HepG2 (cell line): ENCODE measurements around the gene NADK2. TPM values are rescaled to one million over a fixed set of nuclear protein-coding genes. Genes with fewer than 3 reads are reported as not detected.

Experiments
- ATAC-seq: fragments of 200-7000 bp; cut with Tn5 transposase; 3 replicates; pipeline ENCODE4 v1.9.1; 2020; ENCODE audit warnings: mild to moderate bottlenecking, moderate library complexity
- BruUV-seq: library from RNA; stranded (reverse); fragments of 400-500 nt; replicated peaks from 2 replicates; lab custom pipeline; 2021; lab: Mats Ljungman, UMichigan
- CTCF ChIA-PET: fragments of 300-600 bp; formaldehyde crosslinking; extraction: SDS; loops from one replicate; lab custom pipeline; 2021; ENCODE audit warnings: low total read pairs, inconsistent platforms, low intra/inter-chr PET ratio; lab: Yijun Ruan, JAX
- POLR2A ChIA-PET: fragments of 350-600 bp; sonication (Branson Sonifier 250); formaldehyde crosslinking; loops from one replicate; lab custom pipeline; 2020; ENCODE audit warnings: antibody characterized with exemption, inconsistent platforms; lab: Yijun Ruan, JAX
- DNase-seq: peaks from one replicate; pipeline ENCODE4 v3.0.0-alpha.2; 2015; ENCODE audit warnings: low spot score
- FAIRE-seq: peaks from 3 replicates; lab custom pipeline; 2011; peaks lifted over from hg19 to GRCh38; lab: Jason Lieb, UNC
- H2AFZ ChIP-seq: one replicate; pipeline ENCODE4 v1.6.1; 2011; ENCODE audit warnings: low read length, inconsistent platforms
- H3K27ac ChIP-seq: fragments of 300-600 bp; 3 replicates; pipeline ENCODE4 v1.8.0; 2011; ENCODE audit warnings: mixed run types, mild to moderate bottlenecking, mixed read lengths, low read length, inconsistent platforms; ENCODE audit not compliant: insufficient read depth; ENCODE audit errors: extremely low read length
- H3K27me3 ChIP-seq, 2 experiments: fragments of 200-600 bp in 1 of 2; 2 replicates in 1 of 2; 3 replicates in 1 of 2; pipeline versions ENCODE4 v1.6.0 to v1.8.0; 2011; ENCODE audit warnings: low read length in 2 of 2, mild to moderate bottlenecking in 2 of 2, moderate library complexity in 2 of 2, inconsistent platforms in 1 of 2; ENCODE audit not compliant: insufficient read depth in 2 of 2, control insufficient read depth in 1 of 2
- H3K36me3 ChIP-seq, 2 experiments: fragments of 200-600 bp in 1 of 2; replicated peaks in 1 of 2; 2 replicates in 1 of 2; 3 replicates in 1 of 2; pipeline versions ENCODE4 v1.5.1 to v1.8.0; 2011; ENCODE audit warnings: low read length in 2 of 2, inconsistent platforms in 1 of 2; ENCODE audit not compliant: insufficient read depth in 2 of 2, control insufficient read depth in 1 of 2
- H3K4me1 ChIP-seq: 2 replicates; pipeline ENCODE4 v1.5.1; 2012; ENCODE audit warnings: low read length, inconsistent platforms; ENCODE audit not compliant: insufficient read depth
- H3K4me2 ChIP-seq: 2 replicates; pipeline ENCODE4 v1.6.0; 2011; ENCODE audit warnings: low read depth, low read length, inconsistent platforms
- H3K4me3 ChIP-seq, 3 experiments: fragments of 200-600 bp in 1 of 3; sonication (generic), shearing (Covaris generic) in 1 of 3; replicated peaks in 1 of 3; 2 replicates each; pipeline ENCODE4 v1.5.1; 2011 to 2016; ENCODE audit warnings: low read length in 3 of 3, inconsistent platforms in 2 of 3, low read depth in 2 of 3, mild to moderate bottlenecking in 2 of 3, control low read depth in 1 of 3, mixed read lengths in 1 of 3; ENCODE audit not compliant: insufficient read depth in 1 of 3
- H3K79me2 ChIP-seq: one replicate; pipeline ENCODE4 v1.6.1; 2011; ENCODE audit warnings: low read length, inconsistent platforms; ENCODE audit not compliant: insufficient read depth
- H3K9ac ChIP-seq: 2 replicates; pipeline ENCODE4 v1.6.0; 2011; ENCODE audit warnings: mild to moderate bottlenecking, low read depth, low read length, inconsistent platforms; ENCODE audit not compliant: insufficient read depth
- H3K9me3 ChIP-seq: 2 replicates; pipeline ENCODE4 v1.5.1; 2012; ENCODE audit warnings: mild to moderate bottlenecking, low read length
- H4K20me1 ChIP-seq: 2 replicates; pipeline ENCODE4 v1.6.0; 2011; ENCODE audit warnings: inconsistent platforms, mild to moderate bottlenecking, low read length, moderate library complexity; ENCODE audit not compliant: insufficient read depth
- ATF7-NPFF ChIP-seq: sonication (generic); formaldehyde crosslinking; IDR thresholded peaks from 2 replicates; pipeline ENCODE4 v1.8.1; 2023; ENCODE audit warnings: mild to moderate bottlenecking, low read depth, missing genetic modification reagents, moderate library complexity
- FOXC1 ChIP-seq: sonication (generic); formaldehyde crosslinking; IDR thresholded peaks from 2 replicates; pipeline ENCODE4 v1.8.0; 2022; ENCODE audit warnings: mild to moderate bottlenecking, missing genetic modification reagents, borderline replicate concordance
- KDM6A ChIP-seq: IDR thresholded peaks from 2 replicates; pipeline ENCODE4 v1.6.1; 2016; ENCODE audit warnings: low read depth
- MEIS2 ChIP-seq: sonication (generic); formaldehyde crosslinking; IDR thresholded peaks from 2 replicates; pipeline ENCODE4 v1.9.0; 2021; ENCODE audit warnings: mild to moderate bottlenecking, missing genetic modification reagents
- RNF219 ChIP-seq: sonication (generic); formaldehyde crosslinking; IDR thresholded peaks from 2 replicates; pipeline ENCODE4 v1.5.0; 2020; ENCODE audit warnings: mild to moderate bottlenecking, missing genetic modification reagents
- SRSF1 ChIP-seq: fragments of 200-400 bp; formaldehyde crosslinking; optimal IDR thresholded peaks from 2 replicates; pipeline ENCODE3; 2017; ENCODE audit warnings: mild to moderate bottlenecking, low read depth, low read length, moderate library complexity
- THAP9 ChIP-seq: sonication (generic); formaldehyde crosslinking; IDR thresholded peaks from 2 replicates; pipeline ENCODE4; 2020; ENCODE audit warnings: missing genetic modification reagents, mild to moderate bottlenecking, borderline replicate concordance
- ZNF225 ChIP-seq: sonication (generic); formaldehyde crosslinking; IDR thresholded peaks from 2 replicates; pipeline ENCODE4 v1.4.0; 2020; ENCODE audit warnings: mild to moderate bottlenecking, missing genetic modification reagents
- ZNF232 ChIP-seq: sonication (generic); formaldehyde crosslinking; IDR thresholded peaks from 2 replicates; pipeline ENCODE4 v1.4.0; 2020; ENCODE audit warnings: missing genetic modification reagents, borderline replicate concordance
- ZNF251 ChIP-seq: sonication (generic); formaldehyde crosslinking; IDR thresholded peaks from 2 replicates; pipeline ENCODE4 v1.9.0; 2021; ENCODE audit warnings: mild to moderate bottlenecking, missing genetic modification reagents
- ZNF260 ChIP-seq: sonication (generic); formaldehyde crosslinking; IDR thresholded peaks from 2 replicates; pipeline ENCODE4 v1.4.0; 2020; ENCODE audit warnings: missing genetic modification reagents, low read depth, mild to moderate bottlenecking, borderline replicate concordance
- ZNF33B ChIP-seq: sonication (generic); formaldehyde crosslinking; IDR thresholded peaks from 2 replicates; pipeline ENCODE4 v1.5.1; 2020; ENCODE audit warnings: mild to moderate bottlenecking, missing genetic modification reagents
- ZNF83 ChIP-seq: sonication (generic); formaldehyde crosslinking; IDR thresholded peaks from 2 replicates; pipeline ENCODE4 v1.4.0; 2020; ENCODE audit warnings: missing genetic modification reagents, mild to moderate bottlenecking, borderline replicate concordance
- ZNF841 ChIP-seq: sonication (generic); formaldehyde crosslinking; IDR thresholded peaks from 2 replicates; pipeline ENCODE4 v1.8.1; 2023; ENCODE audit warnings: missing genetic modification reagents, borderline replicate concordance
- WGBS: methylation state at CpG from one replicate; pipeline ENCODE4 v1.1.6; 2017; ENCODE audit warnings: low lambda C conversion rate; 5-methylcytosine and 5-hydroxymethylcytosine counted together
- in situ Hi-C: cut with HindIII; loops from 2 replicates; pipeline ENCODE4 v1.10.0; 2017; ENCODE audit warnings: low pct_unique_long_range_greater_than_20kb; ENCODE audit not compliant: extremely low pct_ligation_motif_present
- intact Hi-C: fragments of 100-400 bp; cut with micrococcal nuclease; formaldehyde crosslinking; loops from one replicate; pipeline ENCODE4 v1.10.0; 2022; ENCODE audit not compliant: unreplicated experiment
- polyA plus RNA-seq, 8 experiments: library from polyadenylated mRNA; depleted of rRNA in 3 of 8; stranded (reverse) in 7 of 8; unstranded in 1 of 8; fragments of >200 nt; fragmentation: Illumina TruSeq in 4 of 8; extraction: Trizol in 4 of 8; gene quantifications; 2 replicates each; pipeline versions ENCODE4 v1.2.1 to v1.2.3, GENCODE V29; 2011 to 2016; ENCODE audit warnings: low read depth in 4 of 8, missing spikeins in 1 of 8, mixed read lengths in 1 of 8; ENCODE audit not compliant: insufficient read depth in 1 of 8
- total RNA-seq, 5 experiments: library from RNA; depleted of rRNA; stranded (reverse); fragments of >200 nt; fragmentation: Illumina TruSeq; extraction: Trizol; gene quantifications; 2 replicates each; pipeline ENCODE4 v1.2.3, GENCODE V29; 2016; ENCODE audit warnings: low read depth in 1 of 5

Gene NADK2
- total and polyA plus RNA-seq, 2 of the 13 experiments (the other 11 are each of a cell fraction or from before 2014, with no cell fraction given): 13.9 to 71.4 TPM

- no peaks in the 10 kb centered on the region; the same call in 1 of the 2 replicates for H4K20me1 ChIP-seq
- H3K9ac ChIP-seq: no peak overlapping the region
- H3K27ac ChIP-seq: no peak overlapping the region
- DNase-seq (no peak), ATAC-seq (no peak), FAIRE-seq (no peak)
- BruUV-seq: no TSS peak
- H2AFZ ChIP-seq: no peak overlapping the region
- no peak overlapping the region for H3K4me3 ChIP-seq
- intact Hi-C loops: no loop called here
- in situ Hi-C loops: no loop called here
- no peaks in the 10 kb centered on the region for H3K27me3 ChIP-seq
- POLR2A ChIA-PET: interaction anchor here (1.1 to 1.9 kb wide), 3 partner anchors 10 to 82 kb away, joined by 4 to 8 read pairs (median 7); partner anchors contain the start of genes LMBRD2 and SKP2
- TF ChIP-seq ZNF83 (no peak), ZNF260 (CRISPR knock-in tag) (no peak), ZNF841 (CRISPR knock-in tag) (no peak), RNF219 (CRISPR knock-in tag) (no peak), ZNF251 (CRISPR knock-in tag) (no peak), KDM6A (no peak), ATF7-NPFF (no peak), FOXC1 (CRISPR knock-in tag) (no peak), ZNF232 (no peak), ZNF225 (CRISPR knock-in tag) (no peak), MEIS2 (CRISPR knock-in tag) (no peak), THAP9 (no peak), ZNF33B (CRISPR knock-in tag) (no peak), SRSF1 (no peak)
- no peaks in the 10 kb centered on the region for H3K9me3 ChIP-seq
- 96% methylated on average over 4 of the region's 4 CpGs for WGBS
- H3K36me3 ChIP-seq: peaks cover 21 to 93% of the 10 kb centered on the region in 2 experiments
- H3K4me1 ChIP-seq: peaks cover 55% of the 10 kb centered on the region
- H3K79me2 ChIP-seq: peaks cover 27% of the 10 kb centered on the region
- no peak overlapping the region for H3K4me2 ChIP-seq
- CTCF ChIA-PET: no interaction called here
Observed at GRCh38 chr5:36161361-36161760, 80.4 kb downstream of the NADK2 start.
